BLaER1 treated with 17β-estradiol and CSF1 and Interleukin-3, amounts not matched to agents 10 nM and 100 nM (cell line): Measurements from ENCODE around the gene DAB1.

ENCODE experiments used
- H3K27ac ChIP-seq, 11 experiments: shearing (Covaris generic); formaldehyde crosslinking; 2 replicates each; pipeline ENCODE4 v1.8.1; 2022
- H3K27me3 ChIP-seq, 11 experiments: shearing (Covaris generic); formaldehyde crosslinking; 2 replicates each; pipeline ENCODE4 v1.8.1; 2022
- H3K36me3 ChIP-seq, 11 experiments: shearing (Covaris generic); formaldehyde crosslinking; 2 replicates each; pipeline ENCODE4 v1.8.1; 2022
- H3K4me1 ChIP-seq, 10 experiments: shearing (Covaris generic); formaldehyde crosslinking; 2 replicates each; pipeline ENCODE4 v1.8.1; 2022
- H3K4me2 ChIP-seq, 11 experiments: shearing (Covaris generic); formaldehyde crosslinking; 2 replicates each; pipeline ENCODE4 v1.8.1; 2022
- H3K4me3 ChIP-seq, 10 experiments: shearing (Covaris generic); formaldehyde crosslinking; 2 replicates each; pipeline ENCODE4 v1.8.1; 2022
- H3K9ac ChIP-seq, 11 experiments: shearing (Covaris generic); formaldehyde crosslinking; 2 replicates each; pipeline ENCODE4 v1.8.1; 2022
- H3K9me3 ChIP-seq, 11 experiments: shearing (Covaris generic); formaldehyde crosslinking; replicated peaks in 1 of 11; 2 replicates each; pipeline ENCODE4 v1.8.1; 2022
- H4K20me1 ChIP-seq, 11 experiments: shearing (Covaris generic); formaldehyde crosslinking; 2 replicates each; pipeline ENCODE4 v1.8.1; 2022
- Cebpa-rat ChIP-seq, 11 experiments: shearing (Covaris generic); IDR thresholded peaks; 2 replicates each; pipeline ENCODE4 v1.8.1; 2022

Gene DAB1

GRCh38 chr1:57086154-57086553 is 337.7 kb downstream of the DAB1 start:
- no peaks in the 10 kb centered on the region for H4K20me1 ChIP-seq

GRCh38 chr1:57084701-57085100 is 339.2 kb downstream of the DAB1 start:
- H3K9ac ChIP-seq, result no peak overlapping the region
- H3K4me1 ChIP-seq, result no peaks in the 10 kb centered on the region
- H3K27ac ChIP-seq, result no peak overlapping the region
- no peaks in the 10 kb centered on the region for H4K20me1 ChIP-seq
- H3K9me3 ChIP-seq, result no peaks in the 10 kb centered on the region
- H3K36me3 ChIP-seq, result no peaks in the 10 kb centered on the region
- H3K4me3 ChIP-seq, result no peak overlapping the region
- H3K4me2 ChIP-seq, result no peak overlapping the region
- no peak for TF ChIP-seq Cebpa-rat (IDR thresholded peaks at IDR 0.05)
- no peaks in the 10 kb centered on the region for H3K27me3 ChIP-seq

More at GRCh38 chr1:57086154-57086553, 337.7 kb downstream of the DAB1 start:
- Histone ChIP-seq H3K4me2 (no peak overlapping the region), H3K9me3 (no peaks in the 10 kb centered on the region), H3K4me1 (no peaks in the 10 kb centered on the region), H3K36me3 (no peaks in the 10 kb centered on the region), H3K9ac (no peak overlapping the region), H3K4me3 (no peak overlapping the region), H3K27me3 (no peaks in the 10 kb centered on the region), H3K27ac (no peak overlapping the region)
- TF ChIP-seq Cebpa-rat (IDR thresholded peaks at IDR 0.05), result no peak

DNA sequence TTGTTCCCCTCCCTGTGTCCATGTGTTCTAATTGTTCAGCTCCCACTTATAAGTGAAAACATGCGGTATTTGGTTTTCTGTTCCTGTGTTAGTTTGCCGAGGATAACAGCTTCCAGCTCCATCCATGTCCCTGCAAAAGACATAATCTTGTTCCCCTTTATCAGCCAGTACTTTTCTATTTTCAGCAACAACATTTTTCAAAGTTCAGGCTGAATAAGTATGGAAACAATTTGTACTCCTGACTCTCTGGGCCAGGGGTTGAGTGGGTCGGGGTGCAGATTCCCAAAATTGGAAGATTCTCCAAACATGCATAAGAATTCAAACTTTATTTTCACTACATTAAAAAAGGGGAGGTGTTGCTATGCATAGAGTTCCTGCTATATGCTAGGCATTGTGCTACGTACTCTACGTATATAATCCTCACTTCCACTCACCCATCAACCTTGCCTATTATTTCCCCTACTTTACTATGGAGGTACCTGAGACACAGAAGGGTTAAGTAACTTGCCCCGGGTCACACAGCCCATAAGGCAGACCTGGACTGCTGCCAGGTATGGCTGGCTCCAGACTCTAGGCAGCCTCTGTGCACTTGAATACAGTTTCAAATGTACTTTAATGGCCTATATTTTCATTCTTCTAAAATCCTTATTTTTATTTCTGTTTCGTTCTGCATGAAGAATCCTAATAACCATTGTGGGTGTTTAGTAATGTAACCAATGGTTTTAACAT is 341.0 kb downstream of the DAB1 start:
- Histone ChIP-seq H3K9ac (no peak overlapping the region), H3K27ac (no peak overlapping the region), H3K4me3 (no peak overlapping the region), H3K4me1 (no peaks in the 10 kb centered on the region), H3K4me2 (no peak overlapping the region), H3K9me3 (no peaks in the 10 kb centered on the region), H3K27me3 (no peaks in the 10 kb centered on the region), H3K36me3 (no peaks in the 10 kb centered on the region), H4K20me1 (no peaks in the 10 kb centered on the region)
- no peak for TF ChIP-seq Cebpa-rat (IDR thresholded peaks at IDR 0.05)

DNA sequence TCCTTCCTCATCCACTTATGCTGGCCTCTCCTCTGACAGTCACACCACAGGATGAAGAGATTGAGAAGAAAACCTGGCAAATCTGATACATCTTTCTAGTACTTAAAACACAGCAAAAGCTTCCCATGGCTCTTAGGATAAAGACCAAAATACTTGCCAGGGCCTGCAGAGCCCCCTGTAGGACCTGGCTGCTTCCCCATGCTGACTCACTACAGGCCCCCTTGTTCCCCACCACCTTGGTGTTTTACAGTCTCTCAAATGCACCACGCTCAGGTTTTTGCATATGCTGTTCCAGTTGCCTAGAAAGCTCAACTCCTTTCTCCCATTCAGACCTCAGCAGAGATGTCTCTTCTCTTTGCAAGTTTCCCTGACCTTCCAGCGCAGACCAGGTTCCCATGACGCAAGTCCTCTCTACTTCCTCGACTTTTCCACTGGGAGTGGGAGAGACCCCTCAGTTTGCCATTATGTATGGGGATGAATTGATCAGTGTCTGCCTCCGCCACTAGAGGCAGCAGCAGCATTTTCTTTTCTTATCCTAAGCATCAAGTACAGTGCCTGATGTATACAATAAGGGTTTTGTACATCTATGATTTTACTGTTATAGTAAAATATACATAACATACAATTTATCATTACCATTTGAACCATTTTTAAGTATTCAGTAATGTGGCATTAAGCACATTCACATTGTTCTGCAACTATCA is 344.3 kb downstream of the DAB1 start:
- Histone ChIP-seq H3K9ac (no peak overlapping the region), H3K4me3 (no peak overlapping the region), H3K4me2 (no peak overlapping the region), H3K9me3 (no peaks in the 10 kb centered on the region), H4K20me1 (no peaks in the 10 kb centered on the region), H3K36me3 (no peaks in the 10 kb centered on the region), H3K4me1 (no peaks in the 10 kb centered on the region), H3K27ac (no peak overlapping the region), H3K27me3 (no peaks in the 10 kb centered on the region)
- TF ChIP-seq Cebpa-rat (IDR thresholded peaks at IDR 0.05), result no peak

GRCh38 chr1:57072401-57073110 is 351.3 kb downstream of the DAB1 start:
- no peak for TF ChIP-seq Cebpa-rat (IDR thresholded peaks at IDR 0.05)
- Histone ChIP-seq H3K27ac (no peak overlapping the region), H3K4me3 (no peak overlapping the region), H3K36me3 (no peaks in the 10 kb centered on the region; a peak in 3 of 22 replicates), H3K27me3 (no peaks in the 10 kb centered on the region), H3K9me3 (no peaks in the 10 kb centered on the region), H3K4me2 (no peak overlapping the region), H3K9ac (no peak overlapping the region), H4K20me1 (no peaks in the 10 kb centered on the region), H3K4me1 (no peaks in the 10 kb centered on the region)

- no peak for TF ChIP-seq Cebpa-rat (IDR thresholded peaks at IDR 0.05)
- Histone ChIP-seq H3K9me3 (no peaks in the 10 kb centered on the region), H3K27me3 (no peaks in the 10 kb centered on the region)
These were observed 356.0 kb downstream of the DAB1 start for GRCh38 chr1:57067863-57068262.

DNA sequence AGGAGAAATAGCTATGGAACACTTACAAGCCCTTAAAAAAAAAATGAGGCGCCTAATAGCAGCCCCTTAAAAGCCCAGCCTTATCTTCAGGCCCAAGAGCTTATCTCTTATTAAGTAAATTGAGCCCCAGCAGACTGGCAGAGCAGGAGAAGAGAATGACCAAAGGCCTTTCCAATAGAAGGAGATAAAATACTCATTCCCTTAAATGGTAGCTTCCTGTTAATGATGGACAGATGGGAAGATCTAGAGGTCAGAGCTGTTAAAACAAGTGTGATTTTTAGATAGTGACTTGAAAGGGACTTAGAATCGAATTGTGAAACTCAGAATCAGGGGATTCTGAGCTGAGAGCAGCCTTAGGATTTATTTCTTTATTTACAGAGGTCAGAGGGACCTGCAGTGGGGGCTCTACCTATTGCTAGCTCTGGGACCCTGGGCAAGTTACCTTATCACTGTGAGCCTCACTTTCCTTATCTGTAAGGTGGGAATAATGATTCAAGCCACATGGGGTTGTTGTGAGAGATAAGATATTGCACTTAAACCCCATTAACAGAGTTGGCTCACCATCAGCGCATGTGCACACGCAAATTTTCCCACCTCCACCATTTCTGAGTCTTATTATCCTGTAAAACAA is 356.8 kb downstream of the DAB1 start:
- Histone ChIP-seq H3K36me3 (peaks cover 0 to 12% (median 0%) of the 10 kb centered on the region in 11 experiments; a peak in 4 of 22 replicates), H3K9me3 (no peaks in the 10 kb centered on the region), H3K4me2 (no peak overlapping the region), H3K9ac (no peak overlapping the region), H3K27me3 (no peaks in the 10 kb centered on the region), H4K20me1 (no peaks in the 10 kb centered on the region), H3K4me1 (no peaks in the 10 kb centered on the region), H3K4me3 (no peak overlapping the region), H3K27ac (no peak overlapping the region)
- TF ChIP-seq Cebpa-rat (IDR thresholded peaks at IDR 0.05), result no peak

More at GRCh38 chr1:57067863-57068262, 356.0 kb downstream of the DAB1 start:
- Histone ChIP-seq H4K20me1 (no peaks in the 10 kb centered on the region), H3K4me3 (no peak overlapping the region), H3K4me1 (no peaks in the 10 kb centered on the region), H3K27ac (no peak overlapping the region), H3K36me3 (peaks cover 0 to 5% (median 0%) of the 10 kb centered on the region in 11 experiments; a peak in 4 of 22 replicates), H3K4me2 (no peak overlapping the region), H3K9ac (no peak overlapping the region)

- Histone ChIP-seq H3K4me3 (no peak overlapping the region), H3K9ac (no peak overlapping the region), H3K27ac (no peak overlapping the region), H4K20me1 (no peaks in the 10 kb centered on the region), H3K36me3 (peaks cover 0 to 19% (median 0%) of the 10 kb centered on the region in 11 experiments; a peak in 3 of 22 replicates), H3K4me2 (no peak overlapping the region), H3K4me1 (peaks cover 0 to 10% (median 0%) of the 10 kb centered on the region in 10 experiments; a peak in 5 of 20 replicates), H3K9me3 (no peaks in the 10 kb centered on the region), H3K27me3 (no peaks in the 10 kb centered on the region)
- TF ChIP-seq Cebpa-rat (IDR thresholded peaks at IDR 0.05), result 0 out of 22 replicates have a peak, but pooled peaks of 1 of the 11 experiments have one; percentile 16
These were observed 358.4 kb downstream of the DAB1 start for GRCh38 chr1:57065442-57065841.
